ENCODE data around the gene ERMARD. TPM values are rescaled to one million over a fixed set of nuclear protein-coding genes. Genes with fewer than 3 reads are reported as not detected.

ERMARD gene
- total and polyA plus RNA-seq, 4 donors = 10.3 to 72.8 (median 22.1) TPM

DNA sequence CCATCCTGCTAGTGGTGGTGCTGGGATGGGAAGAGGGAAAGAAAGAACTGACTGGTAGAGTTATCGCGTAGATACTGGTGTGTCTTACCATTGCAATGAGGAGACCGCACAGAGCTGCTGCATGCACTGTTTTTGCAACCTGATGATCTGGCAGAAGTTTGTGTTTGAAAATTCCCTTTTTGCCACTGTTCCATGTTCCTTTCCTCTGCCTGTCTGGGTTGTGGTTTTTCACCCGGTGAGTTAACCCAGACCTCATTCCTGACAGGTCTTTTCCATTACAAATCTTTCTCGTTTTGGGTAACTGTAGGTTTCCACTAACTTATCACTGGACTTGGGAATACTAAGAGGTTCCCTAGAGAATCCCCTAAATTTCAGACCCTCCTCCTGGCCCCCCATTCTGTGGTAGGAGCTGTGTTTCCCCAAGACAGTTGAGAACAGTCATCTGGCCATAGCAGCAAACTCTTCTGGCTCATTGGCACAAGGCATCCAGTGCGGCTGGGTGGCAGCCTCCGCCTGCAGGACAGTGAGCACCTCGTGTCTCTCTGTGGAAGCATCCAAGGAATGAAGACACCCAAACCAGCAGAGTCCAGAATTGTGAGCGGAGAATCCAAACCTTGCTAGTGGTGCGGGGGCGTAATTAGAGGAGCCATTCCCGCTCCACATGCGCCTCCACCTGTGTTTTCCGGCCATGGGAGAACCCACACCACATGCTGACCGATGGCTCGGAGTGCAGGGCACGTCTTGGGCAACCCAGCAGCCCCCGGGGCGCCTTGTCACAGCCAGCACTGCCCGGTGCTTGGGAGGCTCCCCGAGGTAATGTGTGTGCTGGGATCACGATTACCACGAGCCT is 32.8 kb downstream of the ERMARD start:
- ATAC-seq (ENCODE audit: low FRiP score) = no peak
- peak in 1 of 2 donors; percentile 0 for DNase-seq
- Histone ChIP-seq H3K27me3 (ENCODE audit: control insufficient read depth in 1 of 2, insufficient read depth in 2 of 2, low read length in 1 of 2) (no peaks in the 10 kb centered on the region), H3K4me1 (ENCODE audit: control insufficient read depth in 1 of 2, insufficient read depth in 2 of 2, low read length in 2 of 2) (no peaks in the 10 kb centered on the region), H3K9me3 (ENCODE audit: control insufficient read depth, low read length) (no peaks in the 10 kb centered on the region), H3K4me3 (ENCODE audit: low read length in 2 of 2) (no peak overlapping the region), H3K36me3 (ENCODE audit: control insufficient read depth in 1 of 2, insufficient read depth in 2 of 2, low read length in 1 of 2) (no peaks in the 10 kb centered on the region), H3K27ac (ENCODE audit: low read depth in 1 of 2, low read length in 2 of 2) (no peak overlapping the region)
- 87 to 89% methylated on average over 23 of the region's 23 CpGs for WGBS, 2 donors
- intact Hi-C loops (cut with DNase I) = no loop called here

- no peak for ATAC-seq (ENCODE audit: low FRiP score)
- Histone ChIP-seq H3K36me3 (ENCODE audit: control insufficient read depth in 1 of 2, insufficient read depth in 2 of 2, low read length in 1 of 2) (no peaks in the 10 kb centered on the region), H3K27me3 (ENCODE audit: control insufficient read depth in 1 of 2, insufficient read depth in 2 of 2, low read length in 1 of 2) (no peaks in the 10 kb centered on the region), H3K4me1 (ENCODE audit: control insufficient read depth in 1 of 2, insufficient read depth in 2 of 2, low read length in 2 of 2) (no peaks in the 10 kb centered on the region), H3K9me3 (ENCODE audit: control insufficient read depth, low read length) (no peaks in the 10 kb centered on the region), H3K27ac (ENCODE audit: low read depth in 1 of 2, low read length in 2 of 2) (no peak overlapping the region), H3K4me3 (ENCODE audit: low read length in 2 of 2) (no peak overlapping the region)
- peak in 1 of 2 donors; percentile 56 for DNase-seq
- intact Hi-C loops (cut with DNase I) = no loop called here
- 85 to 87% methylated on average over 12 of the region's 12 CpGs for WGBS, 2 donors
These were observed 33.5 kb downstream of the ERMARD start for GRCh38 chr6:169784821-169785340.

DNA sequence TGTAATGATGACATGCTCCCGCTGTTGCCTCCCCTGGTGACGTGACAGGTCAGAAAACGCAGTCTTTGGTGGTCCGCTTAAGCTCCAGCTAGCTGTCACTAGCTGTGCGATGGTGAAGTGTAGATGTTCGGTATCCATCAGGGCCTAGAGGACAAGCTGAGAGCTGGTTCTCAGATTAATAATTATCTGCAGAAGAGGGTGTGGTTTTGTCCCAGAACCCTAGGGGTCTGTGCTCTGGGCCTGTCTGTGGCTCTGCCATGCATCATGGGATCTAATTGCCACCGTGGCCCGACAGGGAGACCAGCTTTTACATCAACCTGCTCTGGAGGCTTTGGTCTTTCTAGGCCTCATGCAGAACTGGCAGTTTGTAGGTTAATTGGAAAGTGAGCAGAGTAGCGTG is 34.1 kb downstream of the ERMARD start:
- H3K36me3 ChIP-seq (ENCODE audit: control insufficient read depth in 1 of 2, insufficient read depth in 2 of 2, low read length in 1 of 2) = no peaks in the 10 kb centered on the region
- H3K27ac ChIP-seq (ENCODE audit: low read depth in 1 of 2, low read length in 2 of 2) = no peak overlapping the region
- 85 to 87% methylated on average over 9 of the region's 9 CpGs for WGBS, 2 donors
- intact Hi-C loops (cut with DNase I) = no loop called here
- ATAC-seq (ENCODE audit: low FRiP score) (no peak), DNase-seq (peak in 1 of 2 donors; percentile 36)
- no peaks in the 10 kb centered on the region for H3K9me3 ChIP-seq (ENCODE audit: control insufficient read depth, low read length)
- no peaks in the 10 kb centered on the region for H3K4me1 ChIP-seq (ENCODE audit: control insufficient read depth in 1 of 2, insufficient read depth in 2 of 2, low read length in 2 of 2)
- H3K27me3 ChIP-seq (ENCODE audit: control insufficient read depth in 1 of 2, insufficient read depth in 2 of 2, low read length in 1 of 2) = no peaks in the 10 kb centered on the region
- no peak overlapping the region for H3K4me3 ChIP-seq (ENCODE audit: low read length in 2 of 2)

GRCh38 chr6:169786349-169786748 is 34.9 kb downstream of the ERMARD start:
- no peaks in the 10 kb centered on the region for H3K36me3 ChIP-seq (ENCODE audit: control insufficient read depth in 1 of 2, insufficient read depth in 2 of 2, low read length in 1 of 2)
- intact Hi-C loops (cut with DNase I) = no loop called here
- peak in 1 of 2 donors; percentile 58 for DNase-seq
- H3K27me3 ChIP-seq (ENCODE audit: control insufficient read depth in 1 of 2, insufficient read depth in 2 of 2, low read length in 1 of 2) = no peaks in the 10 kb centered on the region
- no peak overlapping the region for H3K4me3 ChIP-seq (ENCODE audit: low read length in 2 of 2)
- 74 to 87% methylated on average over 5 of the region's 5 CpGs for WGBS, 2 donors
- no peak overlapping the region for H3K27ac ChIP-seq (ENCODE audit: low read depth in 1 of 2, low read length in 2 of 2)
- no peaks in the 10 kb centered on the region for H3K9me3 ChIP-seq (ENCODE audit: control insufficient read depth, low read length)
- ATAC-seq (ENCODE audit: low FRiP score) = no peak
- no peaks in the 10 kb centered on the region for H3K4me1 ChIP-seq (ENCODE audit: control insufficient read depth in 1 of 2, insufficient read depth in 2 of 2, low read length in 2 of 2)

DNA sequence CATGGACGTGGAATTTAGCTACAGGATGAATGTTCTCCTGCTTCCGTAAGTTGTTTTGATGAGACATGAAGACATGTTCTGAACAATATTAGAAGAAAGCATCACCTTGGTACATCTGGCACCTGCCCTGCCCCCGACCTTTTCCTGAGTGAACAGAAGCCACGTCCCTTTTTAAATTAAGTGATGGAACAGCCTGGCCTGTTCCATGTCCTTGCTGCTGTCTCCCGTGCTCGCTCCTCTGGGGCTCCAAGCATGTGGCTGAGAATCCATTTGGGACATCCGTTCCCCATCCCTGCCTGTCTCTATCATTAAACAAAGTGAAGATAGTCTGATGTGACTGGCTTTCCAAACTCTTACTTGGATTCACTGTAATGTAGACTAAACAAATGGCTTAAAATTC is 36.4 kb downstream of the ERMARD start:
- Histone ChIP-seq H3K27me3 (ENCODE audit: control insufficient read depth in 1 of 2, insufficient read depth in 2 of 2, low read length in 1 of 2) (no peaks in the 10 kb centered on the region), H3K4me1 (ENCODE audit: control insufficient read depth in 1 of 2, insufficient read depth in 2 of 2, low read length in 2 of 2) (no peaks in the 10 kb centered on the region), H3K27ac (ENCODE audit: low read depth in 1 of 2, low read length in 2 of 2) (no peak overlapping the region), H3K9me3 (ENCODE audit: control insufficient read depth, low read length) (no peaks in the 10 kb centered on the region), H3K36me3 (ENCODE audit: control insufficient read depth in 1 of 2, insufficient read depth in 2 of 2, low read length in 1 of 2) (no peaks in the 10 kb centered on the region), H3K4me3 (ENCODE audit: low read length in 2 of 2) (no peak overlapping the region)
- no peak for ATAC-seq (ENCODE audit: low FRiP score)
- intact Hi-C loops (cut with DNase I) = no loop called here
- 82 to 86% methylated on average over 7 of the region's 7 CpGs for WGBS, 2 donors
- DNase-seq = peak in 1 of 2 donors; percentile 7

DNA sequence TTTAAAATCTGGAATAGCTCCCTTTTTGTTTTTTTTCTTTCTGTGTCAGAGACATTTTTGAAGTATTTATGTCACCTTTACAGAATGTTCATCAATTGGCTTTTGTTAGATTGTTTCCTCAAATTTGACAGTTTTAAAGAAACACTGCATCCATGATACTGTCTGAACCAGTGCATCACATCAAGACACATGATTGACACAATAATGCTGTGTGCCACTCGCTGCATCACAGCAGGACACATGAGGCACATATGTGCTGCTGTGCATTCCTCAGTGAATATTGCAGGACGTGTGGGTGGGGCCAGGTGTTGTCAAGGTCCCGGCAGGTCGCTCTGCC is 37.4 kb downstream of the ERMARD start:
- intact Hi-C loops (cut with DNase I) = no loop called here
- no peaks in the 10 kb centered on the region for H3K9me3 ChIP-seq (ENCODE audit: control insufficient read depth, low read length)
- H3K27ac ChIP-seq (ENCODE audit: low read depth in 1 of 2, low read length in 2 of 2) = no peak overlapping the region
- DNase-seq (no peak), ATAC-seq (ENCODE audit: low FRiP score) (no peak)
- H3K4me3 ChIP-seq (ENCODE audit: low read length in 2 of 2) = no peak overlapping the region
- H3K36me3 ChIP-seq (ENCODE audit: control insufficient read depth in 1 of 2, insufficient read depth in 2 of 2, low read length in 1 of 2) = no peaks in the 10 kb centered on the region
- no peaks in the 10 kb centered on the region for H3K4me1 ChIP-seq (ENCODE audit: control insufficient read depth in 1 of 2, insufficient read depth in 2 of 2, low read length in 2 of 2)
- no peaks in the 10 kb centered on the region for H3K27me3 ChIP-seq (ENCODE audit: control insufficient read depth in 1 of 2, insufficient read depth in 2 of 2, low read length in 1 of 2)
- WGBS, 2 donors = 77 to 80% methylated on average over 4 of the region's 4 CpGs

DNA sequence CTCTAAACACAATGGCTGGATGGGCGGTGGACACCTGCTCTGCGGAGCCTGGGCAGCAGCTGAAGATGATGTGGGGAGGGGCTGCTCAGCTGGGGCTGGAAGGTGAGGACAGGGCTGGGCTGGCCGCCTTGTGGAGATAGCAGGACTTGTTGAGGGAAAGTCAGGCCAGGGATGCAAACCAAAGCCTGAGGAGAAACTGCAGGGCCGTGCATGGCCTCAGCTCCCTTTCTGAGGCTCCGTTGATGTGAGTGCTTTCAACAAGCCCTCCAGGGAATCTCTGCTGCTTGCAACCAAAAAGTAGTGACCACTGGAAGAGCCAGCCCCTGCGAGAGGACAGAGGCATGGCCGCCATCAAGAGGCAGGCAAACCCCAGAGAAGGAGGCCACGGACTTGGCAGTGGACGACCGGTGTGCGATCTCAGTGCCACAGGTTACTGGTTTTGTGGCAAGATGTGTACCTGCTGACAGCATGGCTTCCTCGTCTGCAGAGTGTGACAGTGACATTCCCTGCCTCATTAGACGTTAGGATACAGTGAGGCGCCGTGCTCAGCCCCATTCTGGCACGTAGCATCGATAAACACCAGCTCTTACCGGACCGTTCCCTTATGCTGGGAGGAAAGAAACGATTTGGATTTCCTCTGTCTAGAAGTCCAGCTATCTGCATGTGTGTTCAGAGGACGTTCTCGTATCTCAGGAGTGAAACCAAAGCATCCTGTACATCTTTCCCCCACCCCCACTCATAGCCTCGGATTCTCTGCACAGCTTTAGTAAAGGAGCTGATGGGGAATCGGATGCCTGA is 37.9 kb downstream of the ERMARD start:
- Histone ChIP-seq H3K27me3 (ENCODE audit: control insufficient read depth in 1 of 2, insufficient read depth in 2 of 2, low read length in 1 of 2) (no peaks in the 10 kb centered on the region), H3K9me3 (ENCODE audit: control insufficient read depth, low read length) (no peaks in the 10 kb centered on the region), H3K4me3 (ENCODE audit: low read length in 2 of 2) (no peak overlapping the region), H3K4me1 (ENCODE audit: control insufficient read depth in 1 of 2, insufficient read depth in 2 of 2, low read length in 2 of 2) (no peaks in the 10 kb centered on the region), H3K27ac (ENCODE audit: low read depth in 1 of 2, low read length in 2 of 2) (no peak overlapping the region), H3K36me3 (ENCODE audit: control insufficient read depth in 1 of 2, insufficient read depth in 2 of 2, low read length in 1 of 2) (no peaks in the 10 kb centered on the region)
- no peak for ATAC-seq (ENCODE audit: low FRiP score)
- DNase-seq = peak in 1 of 2 donors; percentile 24
- intact Hi-C loops (cut with DNase I) = no loop called here
- WGBS, 2 donors = 65 to 67% methylated on average over 24 of the region's 24 CpGs

DNA sequence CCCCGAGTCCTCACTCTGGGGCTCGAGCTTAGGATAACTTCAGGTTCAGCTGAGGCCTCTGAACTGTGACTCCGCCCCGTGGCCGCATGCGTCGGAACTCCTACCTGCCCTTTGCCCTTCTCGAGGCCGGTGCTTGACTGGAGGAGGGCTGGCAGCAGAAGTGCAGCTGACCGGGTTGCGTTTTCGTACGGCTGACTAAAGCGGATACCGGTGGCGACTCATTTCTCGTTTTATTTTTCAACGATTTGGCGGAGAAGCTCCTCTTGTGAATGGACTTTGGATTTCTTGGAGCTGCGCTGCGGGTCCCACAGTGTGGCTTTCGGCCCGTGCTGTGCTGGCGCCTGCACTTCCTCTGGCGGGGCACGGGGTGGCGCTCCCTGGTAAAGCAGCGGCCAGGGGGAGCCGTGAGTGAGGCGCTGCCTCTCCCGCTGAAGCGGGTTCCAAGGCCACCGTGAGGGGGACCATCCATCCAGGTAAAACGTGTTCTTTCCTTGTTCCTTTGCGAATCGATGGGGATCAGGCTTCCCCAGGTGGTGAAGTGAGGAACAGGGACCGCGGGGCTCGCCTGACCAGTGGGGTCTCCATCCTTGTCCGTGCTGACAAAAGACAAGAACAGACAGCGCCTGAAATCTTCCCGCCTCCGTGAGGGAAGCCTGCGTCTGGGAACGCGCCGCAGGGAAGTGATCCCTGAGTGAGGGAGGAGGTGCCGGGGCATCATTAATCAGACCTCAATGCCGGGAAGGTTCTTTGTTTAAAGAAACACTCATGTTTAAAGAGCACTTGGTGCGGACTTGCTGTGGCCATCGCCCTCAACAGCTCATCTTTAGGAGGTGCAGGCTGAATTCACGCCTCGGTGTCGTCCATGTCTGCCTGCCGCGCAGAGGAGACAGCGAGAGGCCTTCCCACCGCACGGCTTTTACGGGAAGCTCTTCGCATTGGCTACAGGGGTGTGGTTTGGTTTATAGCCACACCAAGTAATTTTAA is 38.8 kb downstream of the ERMARD start:
- 0 to 1% methylated on average over 61 of the region's 61 CpGs for WGBS, 2 donors
- no peak overlapping the region for H3K27ac ChIP-seq (ENCODE audit: low read depth in 1 of 2, low read length in 2 of 2)
- peak; percentile 78 to 92 for DNase-seq
- no peaks in the 10 kb centered on the region for H3K36me3 ChIP-seq (ENCODE audit: control insufficient read depth in 1 of 2, insufficient read depth in 2 of 2, low read length in 1 of 2)
- H3K9me3 ChIP-seq (ENCODE audit: control insufficient read depth, low read length) = no peaks in the 10 kb centered on the region
- no peaks in the 10 kb centered on the region for H3K4me1 ChIP-seq (ENCODE audit: control insufficient read depth in 1 of 2, insufficient read depth in 2 of 2, low read length in 2 of 2)
- intact Hi-C loops (cut with DNase I) = loop anchor here (1.0 to 5.0 kb wide), 3 partner anchors 41 to 742 kb away; no protein-coding TSS in a partner anchor
- peak; percentile 95 for ATAC-seq (ENCODE audit: low FRiP score)
- no peaks in the 10 kb centered on the region for H3K27me3 ChIP-seq (ENCODE audit: control insufficient read depth in 1 of 2, insufficient read depth in 2 of 2, low read length in 1 of 2)
- peak overlapping the region; percentile 16 to 51 for H3K4me3 ChIP-seq (ENCODE audit: low read length in 2 of 2)

Measured in aorta (tissue), 5 donors.